Osteocyte (in vitro differentiated cells): Measurements from ENCODE around the gene BACE1-AS. TPM values are rescaled to one million over a fixed set of nuclear protein-coding genes. Genes with fewer than 3 reads are reported as not detected.

Source experiments
- DNase-seq: peaks from one replicate; pipeline ENCODE4 v3.0.0; 2021; ENCODE audit warnings: mixed read lengths; ENCODE audit not compliant: unreplicated experiment; ENCODE audit errors: extremely low spot score
- H3K27ac Mint-ChIP-seq: one replicate; pipeline ENCODE4 v1.8.0; 2021; ENCODE audit warnings: mild to moderate bottlenecking, mixed read lengths; ENCODE audit not compliant: unreplicated experiment
- H3K27me3 Mint-ChIP-seq: one replicate; pipeline ENCODE4 v1.8.0; 2021; ENCODE audit warnings: mixed read lengths; ENCODE audit not compliant: unreplicated experiment
- H3K36me3 Mint-ChIP-seq: one replicate; pipeline ENCODE4 v1.8.0; 2021; ENCODE audit warnings: mixed read lengths; ENCODE audit not compliant: unreplicated experiment
- H3K4me1 Mint-ChIP-seq: one replicate; pipeline ENCODE4 v1.8.0; 2021; ENCODE audit warnings: mixed read lengths; ENCODE audit not compliant: unreplicated experiment
- H3K4me3 Mint-ChIP-seq: one replicate; pipeline ENCODE4 v1.8.0; 2021; ENCODE audit warnings: mild to moderate bottlenecking, moderate library complexity, mixed read lengths; ENCODE audit not compliant: unreplicated experiment
- H3K9me3 Mint-ChIP-seq: one replicate; pipeline ENCODE4 v1.8.0; 2021; ENCODE audit warnings: mixed read lengths; ENCODE audit not compliant: unreplicated experiment
- CTCF ChIP-seq: fragments of 200-600 bp; sonication (generic); IDR thresholded peaks from 2 replicates; pipeline ENCODE4 v1.5.0; 2021; ENCODE audit warnings: antibody characterized with exemption, mild to moderate bottlenecking, moderate library complexity
- total RNA-seq: library from RNA; stranded (reverse); gene quantifications from 2 replicates; pipeline ENCODE4 v1.2.1, GENCODE V29; 2021

The BACE1-AS gene
- total RNA-seq, 1 donor from 2014 or later = 10.9 TPM

- no peak overlapping the region for H3K27ac Mint-ChIP-seq
- no peak for DNase-seq
- peaks cover 7% of the 10 kb centered on the region for H3K4me1 Mint-ChIP-seq
- no peaks in the 10 kb centered on the region for H3K9me3 Mint-ChIP-seq
- TF ChIP-seq CTCF = no peak
- H3K27me3 Mint-ChIP-seq = no peaks in the 10 kb centered on the region
- H3K4me3 Mint-ChIP-seq = no peak overlapping the region
- H3K36me3 Mint-ChIP-seq = peaks cover 82% of the 10 kb centered on the region
Measured at GRCh38 chr11:117286588-117286987, 4.6 kb upstream of the BACE1-AS start.

GRCh38 chr11:117287668-117288067 is 3.5 kb upstream of the BACE1-AS start:
- Mint-ChIP-seq H3K27ac (no peak overlapping the region), H3K27me3 (no peaks in the 10 kb centered on the region), H3K36me3 (peaks cover 79% of the 10 kb centered on the region), H3K4me3 (no peak overlapping the region), H3K9me3 (no peaks in the 10 kb centered on the region), H3K4me1 (no peaks in the 10 kb centered on the region)
- no peak for DNase-seq
- no peak for TF ChIP-seq CTCF

- Mint-ChIP-seq H3K4me1 (no peaks in the 10 kb centered on the region), H3K4me3 (no peak overlapping the region), H3K36me3 (peaks cover 79% of the 10 kb centered on the region), H3K27ac (no peak overlapping the region), H3K27me3 (no peaks in the 10 kb centered on the region), H3K9me3 (no peaks in the 10 kb centered on the region)
- no peak for TF ChIP-seq CTCF
- DNase-seq = no peak
Measured at GRCh38 chr11:117289795-117290194, 1.4 kb upstream of the BACE1-AS start.

- Mint-ChIP-seq H3K9me3 (no peaks in the 10 kb centered on the region), H3K4me3 (no peak overlapping the region), H3K27ac (no peak overlapping the region), H3K27me3 (no peaks in the 10 kb centered on the region), H3K4me1 (no peaks in the 10 kb centered on the region), H3K36me3 (peaks cover 58% of the 10 kb centered on the region)
- TF ChIP-seq CTCF = no peak
- no peak for DNase-seq
Measured at GRCh38 chr11:117292616-117293015, 1.5 kb downstream of the BACE1-AS start.

GRCh38 chr11:117295438-117296137 is 4.4 kb downstream of the BACE1-AS start:
- Mint-ChIP-seq H3K4me1 (peaks cover 15% of the 10 kb centered on the region), H3K36me3 (peaks cover 35% of the 10 kb centered on the region), H3K27ac (no peak overlapping the region), H3K27me3 (no peaks in the 10 kb centered on the region), H3K9me3 (no peaks in the 10 kb centered on the region), H3K4me3 (no peak overlapping the region)
- TF ChIP-seq CTCF = no peak
- DNase-seq = no peak
